ENCODE results near the gene NTRK3.

NTRK3 gene

GRCh38 chr15:87906444-87906843 is 350.1 kb downstream of the NTRK3 start:
- Histone ChIP-seq H3K27me3 (ENCODE audit: low read depth, low read length) (peaks cover 27% of the 10 kb centered on the region), H3K27ac (ENCODE audit: low read length) (no peak overlapping the region), H3K4me3 (ENCODE audit: low read length) (no peak overlapping the region), H2AFZ (ENCODE audit: low read depth, low read length) (no peak overlapping the region), H3K4me2 (ENCODE audit: low read length) (no peak overlapping the region), H3K9ac (ENCODE audit: low read length) (no peak overlapping the region), H3K9me3 (ENCODE audit: insufficient read depth, low read length) (no peaks in the 10 kb centered on the region), H4K20me1 (ENCODE audit: insufficient read depth, low read length) (no peaks in the 10 kb centered on the region), H3K4me1 (ENCODE audit: low read length) (no peaks in the 10 kb centered on the region), H3K79me2 (ENCODE audit: low read length) (no peaks in the 10 kb centered on the region), H3K36me3 (replicated peaks; ENCODE audit: low read depth, low read length) (no peaks in the 10 kb centered on the region)
- TF ChIP-seq CTCF (IDR thresholded peaks at IDR 0.05; ENCODE audit: low read depth, low read length) (no peak), EZH2phosphoT487 (IDR thresholded peaks at IDR 0.05; ENCODE audit: low read depth) (no peak)

- H3K4me3 ChIP-seq (ENCODE audit: low read length), result no peak overlapping the region
- TF ChIP-seq EZH2phosphoT487 (IDR thresholded peaks at IDR 0.05; ENCODE audit: low read depth), result no peak
- no peak for TF ChIP-seq CTCF (IDR thresholded peaks at IDR 0.05; ENCODE audit: low read depth, low read length)
- no peak overlapping the region for H3K4me2 ChIP-seq (ENCODE audit: low read length)
- peaks cover 25% of the 10 kb centered on the region for H3K27me3 ChIP-seq (ENCODE audit: low read depth, low read length)
- no peak overlapping the region for H3K9ac ChIP-seq (ENCODE audit: low read length)
- no peaks in the 10 kb centered on the region for H4K20me1 ChIP-seq (ENCODE audit: insufficient read depth, low read length)
- no peaks in the 10 kb centered on the region for H3K4me1 ChIP-seq (ENCODE audit: low read length)
- no peaks in the 10 kb centered on the region for H3K9me3 ChIP-seq (ENCODE audit: insufficient read depth, low read length)
- no peaks in the 10 kb centered on the region for H3K79me2 ChIP-seq (ENCODE audit: low read length)
- no peak overlapping the region for H2AFZ ChIP-seq (ENCODE audit: low read depth, low read length)
- H3K27ac ChIP-seq (ENCODE audit: low read length), result no peak overlapping the region
- H3K36me3 ChIP-seq (replicated peaks; ENCODE audit: low read depth, low read length), result no peaks in the 10 kb centered on the region
These were observed 353.6 kb downstream of the NTRK3 start for GRCh38 chr15:87902772-87903426.

GRCh38 chr15:87901926-87902690 is 354.4 kb downstream of the NTRK3 start:
- no peak overlapping the region for H3K4me3 ChIP-seq (ENCODE audit: low read length)

More at GRCh38 chr15:87901926-87902690, 354.4 kb downstream of the NTRK3 start:
- Histone ChIP-seq H3K9ac (ENCODE audit: low read length) (no peak overlapping the region), H3K27me3 (ENCODE audit: low read depth, low read length) (peaks cover 26% of the 10 kb centered on the region), H3K4me1 (ENCODE audit: low read length) (no peaks in the 10 kb centered on the region), H3K4me2 (ENCODE audit: low read length) (no peak overlapping the region), H2AFZ (ENCODE audit: low read depth, low read length) (no peak overlapping the region), H3K27ac (ENCODE audit: low read length) (no peak overlapping the region), H4K20me1 (ENCODE audit: insufficient read depth, low read length) (no peaks in the 10 kb centered on the region), H3K9me3 (ENCODE audit: insufficient read depth, low read length) (no peaks in the 10 kb centered on the region), H3K79me2 (ENCODE audit: low read length) (no peaks in the 10 kb centered on the region), H3K36me3 (replicated peaks; ENCODE audit: low read depth, low read length) (no peaks in the 10 kb centered on the region)
- no peak for TF ChIP-seq CTCF (IDR thresholded peaks at IDR 0.05; ENCODE audit: low read depth, low read length)
- no peak for TF ChIP-seq EZH2phosphoT487 (IDR thresholded peaks at IDR 0.05; ENCODE audit: low read depth)
